Duodenal mucosa (tissue), 2 donors: ENCODE results near the gene XPNPEP2.

ENCODE experiments used
- H3K27ac ChIP-seq: one replicate; pipeline ENCODE4 v1.7.0; 2013; ENCODE audit warnings: low read depth, low read length
- H3K27me3 ChIP-seq, 2 donors: one replicate each; pipeline ENCODE4 v1.7.0; 2013; ENCODE audit warnings: low read length in 2 of 2, control low read depth in 1 of 2; ENCODE audit not compliant: insufficient read depth in 2 of 2, control insufficient read depth in 1 of 2
- H3K36me3 ChIP-seq, 2 donors: one replicate each; pipeline ENCODE4 v1.7.0; 2013; ENCODE audit warnings: low read length in 2 of 2, control low read depth in 1 of 2; ENCODE audit not compliant: insufficient read depth in 2 of 2, control insufficient read depth in 1 of 2
- H3K4me1 ChIP-seq, 2 donors: one replicate each; pipeline ENCODE4 v1.7.0; 2013; ENCODE audit warnings: low read length in 2 of 2, control low read depth in 1 of 2; ENCODE audit not compliant: insufficient read depth in 2 of 2, control insufficient read depth in 1 of 2
- H3K4me3 ChIP-seq, 2 donors: one replicate each; pipeline ENCODE4 v1.7.0; 2013; ENCODE audit warnings: low read length in 2 of 2, low read depth in 1 of 2
- H3K9ac ChIP-seq, 2 donors: one replicate each; pipeline ENCODE4 v1.7.0; 2013; ENCODE audit warnings: low read length in 2 of 2, low read depth in 1 of 2
- H3K9me3 ChIP-seq, 2 donors: one replicate each; pipeline ENCODE4 v1.7.0; 2013; ENCODE audit warnings: low read length in 2 of 2, control low read depth in 1 of 2; ENCODE audit not compliant: control insufficient read depth in 1 of 2

The XPNPEP2 gene

GRCh38 chrX:129719268-129719667 is 19.5 kb upstream of the XPNPEP2 start:
- Histone ChIP-seq H3K9ac (no peak overlapping the region), H3K4me3 (no peak overlapping the region), H3K36me3 (no peaks in the 10 kb centered on the region), H3K4me1 (peaks cover 0 to 9% of the 10 kb centered on the region in 2 donors), H3K27me3 (no peaks in the 10 kb centered on the region), H3K27ac (no peak overlapping the region), H3K9me3 (no peaks in the 10 kb centered on the region)

GRCh38 chrX:129719931-129720530 is 18.7 kb upstream of the XPNPEP2 start:
- peaks cover 0 to 9% of the 10 kb centered on the region in 2 donors for H3K4me1 ChIP-seq
- H3K4me3 ChIP-seq: no peak overlapping the region
- H3K9me3 ChIP-seq: no peaks in the 10 kb centered on the region
- H3K27ac ChIP-seq: no peak overlapping the region
- H3K27me3 ChIP-seq: no peaks in the 10 kb centered on the region
- no peak overlapping the region for H3K9ac ChIP-seq
- no peaks in the 10 kb centered on the region for H3K36me3 ChIP-seq

- Histone ChIP-seq H3K9me3 (no peaks in the 10 kb centered on the region), H3K27ac (no peak overlapping the region), H3K9ac (no peak overlapping the region), H3K36me3 (no peaks in the 10 kb centered on the region), H3K27me3 (no peaks in the 10 kb centered on the region), H3K4me3 (no peak overlapping the region), H3K4me1 (peaks cover 0 to 9% of the 10 kb centered on the region in 2 donors)
These were observed 18.0 kb upstream of the XPNPEP2 start for GRCh38 chrX:129720741-129721140.

GRCh38 chrX:129721414-129721813 is 17.4 kb upstream of the XPNPEP2 start:
- Histone ChIP-seq H3K4me1 (peaks cover 0 to 9% of the 10 kb centered on the region in 2 donors), H3K27me3 (no peaks in the 10 kb centered on the region), H3K27ac (no peak overlapping the region), H3K4me3 (no peak overlapping the region), H3K9me3 (no peaks in the 10 kb centered on the region), H3K36me3 (no peaks in the 10 kb centered on the region), H3K9ac (no peak overlapping the region)

GRCh38 chrX:129721870-129722269 is 16.9 kb upstream of the XPNPEP2 start:
- Histone ChIP-seq H3K27ac (no peak overlapping the region), H3K9ac (no peak overlapping the region), H3K36me3 (no peaks in the 10 kb centered on the region), H3K4me3 (no peak overlapping the region), H3K9me3 (no peaks in the 10 kb centered on the region), H3K4me1 (peaks cover 0 to 7% of the 10 kb centered on the region in 2 donors), H3K27me3 (no peaks in the 10 kb centered on the region)

- Histone ChIP-seq H3K9ac (no peak overlapping the region), H3K4me3 (no peak overlapping the region), H3K36me3 (no peaks in the 10 kb centered on the region), H3K4me1 (no peaks in the 10 kb centered on the region), H3K27me3 (no peaks in the 10 kb centered on the region), H3K9me3 (no peaks in the 10 kb centered on the region), H3K27ac (no peak overlapping the region)
These were observed 15.3 kb upstream of the XPNPEP2 start for GRCh38 chrX:129723511-129723910.

- no peaks in the 10 kb centered on the region for H3K36me3 ChIP-seq
- H3K9ac ChIP-seq: no peak overlapping the region
- H3K4me3 ChIP-seq: no peak overlapping the region
- no peaks in the 10 kb centered on the region for H3K27me3 ChIP-seq
- no peaks in the 10 kb centered on the region for H3K9me3 ChIP-seq
- H3K4me1 ChIP-seq: no peaks in the 10 kb centered on the region
- H3K27ac ChIP-seq: no peak overlapping the region
These were observed 14.0 kb upstream of the XPNPEP2 start for GRCh38 chrX:129724754-129725153.

- Histone ChIP-seq H3K36me3 (no peaks in the 10 kb centered on the region), H3K9ac (no peak overlapping the region), H3K9me3 (no peaks in the 10 kb centered on the region), H3K27me3 (no peaks in the 10 kb centered on the region), H3K4me3 (no peak overlapping the region), H3K27ac (no peak overlapping the region), H3K4me1 (no peaks in the 10 kb centered on the region)
These were observed 12.3 kb upstream of the XPNPEP2 start for GRCh38 chrX:129726307-129727111.

GRCh38 chrX:129728061-129728460 is 10.7 kb upstream of the XPNPEP2 start:
- no peak overlapping the region for H3K9ac ChIP-seq
- H3K4me3 ChIP-seq: no peak overlapping the region

GRCh38 chrX:129731228-129731627 is 7.6 kb upstream of the XPNPEP2 start:
- Histone ChIP-seq H3K36me3 (no peaks in the 10 kb centered on the region), H3K4me1 (peaks cover 0 to 5% of the 10 kb centered on the region in 2 donors), H3K27ac (no peak overlapping the region), H3K27me3 (no peaks in the 10 kb centered on the region), H3K9ac (no peak overlapping the region), H3K9me3 (no peaks in the 10 kb centered on the region), H3K4me3 (no peak overlapping the region)

More at GRCh38 chrX:129728061-129728460, 10.7 kb upstream of the XPNPEP2 start:
- H3K36me3 ChIP-seq: no peaks in the 10 kb centered on the region
- no peaks in the 10 kb centered on the region for H3K9me3 ChIP-seq
- no peak overlapping the region for H3K27ac ChIP-seq
- H3K4me1 ChIP-seq: no peaks in the 10 kb centered on the region
- H3K27me3 ChIP-seq: no peaks in the 10 kb centered on the region
